ENCODE measurements around the gene KPNA1. TPM values are rescaled to one million over a fixed set of nuclear protein-coding genes. Genes with fewer than 3 reads are reported as not detected.

KPNA1 gene
- total RNA-seq, 1 experiment from 2014 or later: 118 TPM

DNA sequence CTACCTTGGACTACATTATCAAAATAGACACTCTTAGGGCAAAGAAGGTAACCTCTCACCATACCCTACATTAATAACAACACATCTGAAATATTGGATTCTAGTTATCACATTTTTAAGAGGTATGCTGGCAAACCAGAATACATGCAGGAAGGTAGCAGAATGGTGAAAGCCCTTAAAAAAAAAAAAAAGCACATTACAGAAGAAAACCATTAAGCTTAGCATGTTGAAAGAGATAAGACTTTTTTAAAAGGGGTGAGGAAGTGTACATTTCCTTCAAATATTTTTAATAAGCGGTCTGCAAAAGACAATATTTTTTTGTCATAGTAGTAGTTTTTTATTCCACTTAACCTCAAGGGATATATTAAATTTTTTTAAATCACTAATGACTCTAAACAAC lies 52.3 kb downstream of the KPNA1 start:
- Histone ChIP-seq H3K4me1 (ENCODE audit: control insufficient read depth, insufficient read depth, low read length) (no peaks in the 10 kb centered on the region), H3K27me3 (ENCODE audit: control insufficient read depth, insufficient read depth, low read length) (no peaks in the 10 kb centered on the region), H3K27ac (ENCODE audit: low read length) (no peak overlapping the region), H3K36me3 (ENCODE audit: control insufficient read depth, insufficient read depth, low read length) (peaks cover 47% of the 10 kb centered on the region), H3K4me3 (ENCODE audit: low read depth in 2 of 2, low read length in 2 of 2) (no peak overlapping the region), H3K9me3 (ENCODE audit: control insufficient read depth, insufficient read depth, low read depth, low read length) (no peaks in the 10 kb centered on the region)
- CTCF ChIA-PET: no interaction called here
- in situ Hi-C loops (cut with HindIII; ENCODE audit: low pct_unique_long_range_greater_than_20kb, low sequenced_read_pairs): no loop called here
- ATAC-seq: no peak
- intact Hi-C loops (cut with micrococcal nuclease; ENCODE audit: unreplicated experiment): no loop called here
- no TSS peak for BruUV-seq (replicated peaks)
- DNase-seq (ENCODE audit: low read depth, low spot score): no peak
- POLR2A ChIA-PET: no interaction called here
- TF ChIP-seq TCF7L2 (IDR thresholded peaks at IDR 0.05; ENCODE audit: low read depth, low read length): no peak
- TF ChIP-seq, protein P1, sequence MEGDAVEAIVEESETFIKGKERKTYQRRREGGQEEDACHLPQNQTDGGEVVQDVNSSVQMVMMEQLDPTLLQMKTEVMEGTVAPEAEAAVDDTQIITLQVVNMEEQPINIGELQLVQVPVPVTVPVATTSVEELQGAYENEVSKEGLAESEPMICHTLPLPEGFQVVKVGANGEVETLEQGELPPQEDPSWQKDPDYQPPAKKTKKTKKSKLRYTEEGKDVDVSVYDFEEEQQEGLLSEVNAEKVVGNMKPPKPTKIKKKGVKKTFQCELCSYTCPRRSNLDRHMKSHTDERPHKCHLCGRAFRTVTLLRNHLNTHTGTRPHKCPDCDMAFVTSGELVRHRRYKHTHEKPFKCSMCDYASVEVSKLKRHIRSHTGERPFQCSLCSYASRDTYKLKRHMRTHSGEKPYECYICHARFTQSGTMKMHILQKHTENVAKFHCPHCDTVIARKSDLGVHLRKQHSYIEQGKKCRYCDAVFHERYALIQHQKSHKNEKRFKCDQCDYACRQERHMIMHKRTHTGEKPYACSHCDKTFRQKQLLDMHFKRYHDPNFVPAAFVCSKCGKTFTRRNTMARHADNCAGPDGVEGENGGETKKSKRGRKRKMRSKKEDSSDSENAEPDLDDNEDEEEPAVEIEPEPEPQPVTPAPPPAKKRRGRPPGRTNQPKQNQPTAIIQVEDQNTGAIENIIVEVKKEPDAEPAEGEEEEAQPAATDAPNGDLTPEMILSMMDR (IDR thresholded peaks at IDR 0.05): no peak
- TF ChIP-seq SIN3A (IDR thresholded peaks at IDR 0.05; ENCODE audit: borderline replicate concordance, insufficient read depth, low read depth, low read length): no peak
- no peak for TF ChIP-seq REST (IDR thresholded peaks at IDR 0.05; ENCODE audit: insufficient read depth in 1 of 2, low read depth in 2 of 2, low read length in 1 of 2)
- TF ChIP-seq POLR2AphosphoS5 (IDR thresholded peaks at IDR 0.05; ENCODE audit: low read depth, low read length): no peak

- no TSS peak for BruUV-seq (replicated peaks)
- intact Hi-C loops (cut with micrococcal nuclease; ENCODE audit: unreplicated experiment): no loop called here
- DNase-seq (ENCODE audit: low read depth, low spot score): no peak
- TF ChIP-seq, protein P1 (IDR thresholded peaks at IDR 0.05): no peak
- no peak for TF ChIP-seq TCF7L2 (IDR thresholded peaks at IDR 0.05; ENCODE audit: low read depth, low read length)
- no peak for TF ChIP-seq POLR2AphosphoS5 (IDR thresholded peaks at IDR 0.05; ENCODE audit: low read depth, low read length)
- no peak for TF ChIP-seq REST (IDR thresholded peaks at IDR 0.05; ENCODE audit: insufficient read depth in 1 of 2, low read depth in 2 of 2, low read length in 1 of 2)
- TF ChIP-seq SIN3A (IDR thresholded peaks at IDR 0.05; ENCODE audit: borderline replicate concordance, insufficient read depth, low read depth, low read length): no peak
- in situ Hi-C loops (cut with HindIII; ENCODE audit: low pct_unique_long_range_greater_than_20kb, low sequenced_read_pairs): no loop called here
- no peak for ATAC-seq
- no peaks in the 10 kb centered on the region for H3K4me1 ChIP-seq (ENCODE audit: control insufficient read depth, insufficient read depth, low read length)
- CTCF ChIA-PET: no interaction called here
- no peak overlapping the region for H3K27ac ChIP-seq (ENCODE audit: low read length)
- H3K27me3 ChIP-seq (ENCODE audit: control insufficient read depth, insufficient read depth, low read length): no peaks in the 10 kb centered on the region
- H3K4me3 ChIP-seq (ENCODE audit: low read depth in 2 of 2, low read length in 2 of 2): no peak overlapping the region
- peaks cover 51% of the 10 kb centered on the region for H3K36me3 ChIP-seq (ENCODE audit: control insufficient read depth, insufficient read depth, low read length)
- H3K9me3 ChIP-seq (ENCODE audit: control insufficient read depth, insufficient read depth, low read depth, low read length): no peaks in the 10 kb centered on the region
- POLR2A ChIA-PET: no interaction called here
Observed at GRCh38 chr3:122461806-122462205, 52.9 kb downstream of the KPNA1 start.

Measured in Panc1 (cell line).